Neutrophil (primary cell): Measurements from ENCODE around the gene NTNG1.

Source experiments
- H3K27ac ChIP-seq: fragments of 200-600 bp; sonication (generic); 2 replicates; pipeline ENCODE4 v1.5.1; 2016; ENCODE audit warnings: mild to moderate bottlenecking, moderate library complexity
- H3K27me3 ChIP-seq: fragments of 200-600 bp; sonication (generic); 2 replicates; pipeline ENCODE4 v1.6.0; 2016; ENCODE audit warnings: mild to moderate bottlenecking
- H3K36me3 ChIP-seq: fragments of 200-600 bp; sonication (generic); 2 replicates; pipeline ENCODE4 v1.5.1; 2017
- H3K4me1 ChIP-seq, 2 experiments: fragments of 200-600 bp in 1 of 2; sonication (generic) in 1 of 2; 1 replicate in 1 of 2; 2 replicates in 1 of 2; pipeline versions ENCODE4 v1.5.1 to v1.6.1; 2013 to 2016; ENCODE audit warnings: low read depth in 1 of 2, low read length in 1 of 2, mild to moderate bottlenecking in 1 of 2, moderate library complexity in 1 of 2; ENCODE audit not compliant: control insufficient read depth in 1 of 2, insufficient read depth in 1 of 2
- H3K4me3 ChIP-seq, 2 experiments: fragments of 200-600 bp in 1 of 2; sonication (generic) in 1 of 2; 1 replicate in 1 of 2; 2 replicates in 1 of 2; pipeline ENCODE4 v1.5.1; 2013 to 2016; ENCODE audit warnings: low read depth in 1 of 2, low read length in 1 of 2, mild to moderate bottlenecking in 1 of 2, moderate library complexity in 1 of 2
- H3K9me3 ChIP-seq: fragments of 200-600 bp; sonication (generic); 2 replicates; pipeline ENCODE4 v1.5.1; 2016
- TF ChIP-seq, protein P1 (sequence below): fragments of 200-600 bp; sonication (generic); IDR thresholded peaks from 2 replicates; pipeline ENCODE4 v1.5.1; 2016; ENCODE audit warnings: antibody characterized with exemption

NTNG1 gene

GRCh38 chr1:107404756-107405155, 263.9 kb downstream of the NTNG1 start:
- Histone ChIP-seq H3K36me3 (no peaks in the 10 kb centered on the region), H3K27ac (no peak overlapping the region), H3K4me1 (no peaks in the 10 kb centered on the region), H3K9me3 (no peaks in the 10 kb centered on the region), H3K27me3 (no peaks in the 10 kb centered on the region), H3K4me3 (no peak overlapping the region)
- TF ChIP-seq, protein P1, sequence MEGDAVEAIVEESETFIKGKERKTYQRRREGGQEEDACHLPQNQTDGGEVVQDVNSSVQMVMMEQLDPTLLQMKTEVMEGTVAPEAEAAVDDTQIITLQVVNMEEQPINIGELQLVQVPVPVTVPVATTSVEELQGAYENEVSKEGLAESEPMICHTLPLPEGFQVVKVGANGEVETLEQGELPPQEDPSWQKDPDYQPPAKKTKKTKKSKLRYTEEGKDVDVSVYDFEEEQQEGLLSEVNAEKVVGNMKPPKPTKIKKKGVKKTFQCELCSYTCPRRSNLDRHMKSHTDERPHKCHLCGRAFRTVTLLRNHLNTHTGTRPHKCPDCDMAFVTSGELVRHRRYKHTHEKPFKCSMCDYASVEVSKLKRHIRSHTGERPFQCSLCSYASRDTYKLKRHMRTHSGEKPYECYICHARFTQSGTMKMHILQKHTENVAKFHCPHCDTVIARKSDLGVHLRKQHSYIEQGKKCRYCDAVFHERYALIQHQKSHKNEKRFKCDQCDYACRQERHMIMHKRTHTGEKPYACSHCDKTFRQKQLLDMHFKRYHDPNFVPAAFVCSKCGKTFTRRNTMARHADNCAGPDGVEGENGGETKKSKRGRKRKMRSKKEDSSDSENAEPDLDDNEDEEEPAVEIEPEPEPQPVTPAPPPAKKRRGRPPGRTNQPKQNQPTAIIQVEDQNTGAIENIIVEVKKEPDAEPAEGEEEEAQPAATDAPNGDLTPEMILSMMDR = no peak

DNA sequence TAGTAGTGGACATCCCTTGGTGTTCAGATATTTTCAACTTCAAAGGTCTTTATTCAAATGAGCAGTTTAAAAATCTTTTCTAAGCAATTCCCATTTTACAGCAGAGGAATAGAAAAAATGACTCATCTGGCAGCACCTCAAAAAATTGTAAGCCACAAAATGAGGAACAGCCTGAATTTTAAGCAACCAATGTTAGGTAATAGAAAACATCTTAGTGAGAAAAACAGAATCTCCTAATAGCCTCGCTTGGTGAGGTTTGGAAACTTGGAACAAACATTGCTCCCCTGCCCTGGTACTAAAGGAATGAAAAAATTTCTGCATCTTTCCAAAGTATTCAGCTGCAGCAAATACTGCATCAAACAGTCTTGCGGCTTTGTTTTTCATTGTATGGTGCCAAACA, 264.4 kb downstream of the NTNG1 start:
- Histone ChIP-seq H3K36me3 (no peaks in the 10 kb centered on the region), H3K9me3 (no peaks in the 10 kb centered on the region), H3K27ac (no peak overlapping the region), H3K27me3 (no peaks in the 10 kb centered on the region), H3K4me3 (no peak overlapping the region), H3K4me1 (no peaks in the 10 kb centered on the region)
- TF ChIP-seq, protein P1 = no peak

DNA sequence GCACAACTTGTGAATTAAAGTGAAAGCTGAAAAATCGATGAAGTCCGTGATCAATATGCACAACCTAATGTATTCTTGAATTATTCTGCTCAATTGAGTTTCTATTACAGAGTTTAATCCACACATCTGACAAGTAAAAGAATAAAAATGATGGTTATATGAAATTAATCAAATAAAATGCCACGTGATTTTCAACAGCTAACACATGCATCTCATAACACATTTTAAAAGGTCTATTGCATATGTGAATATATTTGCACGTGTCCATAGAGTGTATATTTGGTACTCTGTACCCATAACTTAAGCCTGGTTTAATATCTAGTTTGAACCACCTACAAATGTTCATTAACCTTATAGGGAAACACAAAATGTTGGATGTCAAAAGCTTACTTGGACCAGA, 266.2 kb downstream of the NTNG1 start:
- TF ChIP-seq, protein P1 = no peak
- Histone ChIP-seq H3K4me1 (no peaks in the 10 kb centered on the region), H3K9me3 (no peaks in the 10 kb centered on the region), H3K36me3 (no peaks in the 10 kb centered on the region), H3K27me3 (no peaks in the 10 kb centered on the region), H3K27ac (no peak overlapping the region), H3K4me3 (no peak overlapping the region)

- Histone ChIP-seq H3K27ac (no peak overlapping the region), H3K9me3 (no peaks in the 10 kb centered on the region), H3K4me1 (no peaks in the 10 kb centered on the region), H3K36me3 (no peaks in the 10 kb centered on the region), H3K27me3 (peaks cover 5% of the 10 kb centered on the region), H3K4me3 (no peak overlapping the region)
- TF ChIP-seq, protein P1 = no peak
Observed at GRCh38 chr1:107413546-107413945, 272.7 kb downstream of the NTNG1 start.

- TF ChIP-seq, protein P1 = no peak
- peaks cover 5% of the 10 kb centered on the region for H3K27me3 ChIP-seq
- H3K4me3 ChIP-seq = no peak overlapping the region
Observed at GRCh38 chr1:107413951-107414350, 273.1 kb downstream of the NTNG1 start.

DNA sequence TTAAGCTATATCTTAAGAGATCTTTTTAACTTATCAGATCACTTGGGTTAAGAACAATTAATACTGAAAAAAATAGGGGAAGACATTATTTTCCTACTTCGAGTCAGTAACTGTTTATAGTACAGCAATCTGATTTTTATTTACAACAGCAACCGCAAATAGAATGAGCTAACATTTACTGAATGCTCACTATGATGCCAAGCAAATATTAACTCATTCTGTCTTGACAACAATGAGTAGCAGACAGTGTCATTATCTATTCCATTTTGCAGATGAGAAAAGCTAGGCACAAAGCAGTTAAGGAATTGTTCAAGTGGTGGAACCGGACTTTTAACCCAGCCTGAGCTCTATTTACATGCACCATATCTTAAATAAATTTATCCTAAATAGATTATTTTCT, 273.7 kb downstream of the NTNG1 start:
- no peaks in the 10 kb centered on the region for H3K4me1 ChIP-seq
- TF ChIP-seq, protein P1 = no peak
- no peaks in the 10 kb centered on the region for H3K9me3 ChIP-seq

More at GRCh38 chr1:107413951-107414350, 273.1 kb downstream of the NTNG1 start:
- no peak overlapping the region for H3K27ac ChIP-seq
- no peaks in the 10 kb centered on the region for H3K4me1 ChIP-seq
- no peaks in the 10 kb centered on the region for H3K9me3 ChIP-seq
- no peaks in the 10 kb centered on the region for H3K36me3 ChIP-seq

More for the DNA sequence above, 273.7 kb downstream of the NTNG1 start:
- peaks cover 5% of the 10 kb centered on the region for H3K27me3 ChIP-seq
- H3K36me3 ChIP-seq = no peaks in the 10 kb centered on the region
- no peak overlapping the region for H3K27ac ChIP-seq
- H3K4me3 ChIP-seq = no peak overlapping the region
